Caco-2 (cell line): ENCODE data around the gene SEPTIN3. TPM values are rescaled to one million over a fixed set of nuclear protein-coding genes. Genes with fewer than 3 reads are reported as not detected.

Experiments used
- BruUV-seq: library from RNA; stranded (reverse); fragments of 400-500 nt; replicated peaks from 2 replicates; lab custom pipeline; 2021; lab: Mats Ljungman, UMichigan
- CTCF ChIA-PET: fragments of 300-600 bp; sonication (Branson Sonifier 250); formaldehyde crosslinking; loops from one replicate; lab custom pipeline; 2022; ENCODE audit warnings: antibody characterized with exemption; lab: Charles Lee
- POLR2A ChIA-PET: fragments of 300-600 bp; sonication (Branson Sonifier 250); formaldehyde crosslinking; loops from one replicate; lab custom pipeline; 2022; ENCODE audit warnings: antibody characterized with exemption; lab: Charles Lee
- DNase-seq, 2 experiments: peaks; one replicate each; pipeline versions ENCODE4 v3.0.0 to v3.0.0-alpha.2; 2020 to 2022
- H3K27me3 ChIP-seq: replicated peaks from 2 replicates; pipeline ENCODE4 v1.6.0; 2011; ENCODE audit warnings: low read length; ENCODE audit not compliant: control insufficient read depth, insufficient read depth
- H3K36me3 ChIP-seq: 2 replicates; pipeline ENCODE4 v1.5.1; 2011; ENCODE audit warnings: low read length; ENCODE audit not compliant: control insufficient read depth, insufficient read depth
- H3K4me1 ChIP-seq: fragments of 250-450 bp; sonication (Bioruptor Pico); 2 replicates; pipeline ENCODE4 v1.5.1; 2020; ENCODE audit warnings: mild to moderate bottlenecking
- H3K4me3 ChIP-seq: 2 replicates; pipeline ENCODE4 v1.5.1; 2011; ENCODE audit warnings: low read depth, mild to moderate bottlenecking, control low read depth, low read length
- H3K9me3 ChIP-seq: fragments of 250-450 bp; sonication (Bioruptor Pico); 2 replicates; pipeline ENCODE4 v1.5.1; 2020; ENCODE audit warnings: mild to moderate bottlenecking, moderate library complexity
- H3K27ac Mint-ChIP-seq: one replicate; pipeline ENCODE4 v1.8.0; 2022; ENCODE audit warnings: mixed read lengths; ENCODE audit not compliant: unreplicated experiment
- H3K27me3 Mint-ChIP-seq: one replicate; pipeline ENCODE4 v1.8.0; 2022; ENCODE audit warnings: mixed read lengths; ENCODE audit not compliant: insufficient read depth, unreplicated experiment
- H3K36me3 Mint-ChIP-seq: one replicate; pipeline ENCODE4 v1.8.0; 2022; ENCODE audit warnings: mild to moderate bottlenecking, mixed read lengths; ENCODE audit not compliant: insufficient read depth, unreplicated experiment
- H3K4me1 Mint-ChIP-seq: one replicate; pipeline ENCODE4 v1.8.0; 2022; ENCODE audit warnings: low read depth, mixed read lengths; ENCODE audit not compliant: unreplicated experiment
- H3K4me3 Mint-ChIP-seq: one replicate; pipeline ENCODE4 v1.8.0; 2022; ENCODE audit warnings: mild to moderate bottlenecking, moderate library complexity, mixed read lengths; ENCODE audit not compliant: unreplicated experiment
- H3K9me3 Mint-ChIP-seq: one replicate; pipeline ENCODE4 v1.8.0; 2022; ENCODE audit warnings: mixed read lengths; ENCODE audit not compliant: unreplicated experiment
- intact Hi-C: fragments of 100-400 bp; cut with micrococcal nuclease; formaldehyde crosslinking; loops from one replicate; pipeline ENCODE4 v1.10.0; 2022; ENCODE audit not compliant: unreplicated experiment
- total RNA-seq: library from RNA; stranded (reverse); gene quantifications from 2 replicates; pipeline ENCODE4 v1.2.3, GENCODE V29; 2022
- TF ChIP-seq, protein P1 (sequence below), 2 experiments: fragments of 200-600 bp in 1 of 2; IDR thresholded peaks; 1 replicate in 1 of 2; 2 replicates in 1 of 2; pipeline versions ENCODE4 v1.5.1 to v1.8.0; 2011 to 2022; ENCODE audit warnings: antibody characterized with exemption in 1 of 2, control low read depth in 1 of 2, inconsistent platforms in 1 of 2, low read depth in 1 of 2, low read length in 1 of 2, mild to moderate bottlenecking in 1 of 2, moderate library complexity in 1 of 2; ENCODE audit not compliant: insufficient read depth in 1 of 2, severe bottlenecking in 1 of 2, unreplicated experiment in 1 of 2

The SEPTIN3 gene
- total RNA-seq, 1 experiment from 2014 or later, result 2.2 TPM

GRCh38 chr22:41949297-41949965, 19.8 kb upstream of the SEPTIN3 start:
- ChIA-PET POLR2A (no interaction called here), CTCF (interaction anchor here (0.6 kb wide), 2 partner anchors 25 to 255 kb away, joined by 3 read pairs; no protein-coding TSS in a partner anchor)
- peaks cover 11% of the 10 kb centered on the region for H3K4me1 ChIP-seq
- Mint-ChIP-seq H3K4me1 (peaks cover 13% of the 10 kb centered on the region), H3K36me3 (peaks cover 25% of the 10 kb centered on the region), H3K4me3 (no peak overlapping the region), H3K27me3 (no peaks in the 10 kb centered on the region), H3K27ac (no peak overlapping the region), H3K9me3 (no peaks in the 10 kb centered on the region)
- intact Hi-C loops, result loop anchor here (5.0 kb wide), 1 partner anchor 123 kb away; the partner anchor contains the start of genes NAGA and PHETA2
- TF ChIP-seq, protein P1, sequence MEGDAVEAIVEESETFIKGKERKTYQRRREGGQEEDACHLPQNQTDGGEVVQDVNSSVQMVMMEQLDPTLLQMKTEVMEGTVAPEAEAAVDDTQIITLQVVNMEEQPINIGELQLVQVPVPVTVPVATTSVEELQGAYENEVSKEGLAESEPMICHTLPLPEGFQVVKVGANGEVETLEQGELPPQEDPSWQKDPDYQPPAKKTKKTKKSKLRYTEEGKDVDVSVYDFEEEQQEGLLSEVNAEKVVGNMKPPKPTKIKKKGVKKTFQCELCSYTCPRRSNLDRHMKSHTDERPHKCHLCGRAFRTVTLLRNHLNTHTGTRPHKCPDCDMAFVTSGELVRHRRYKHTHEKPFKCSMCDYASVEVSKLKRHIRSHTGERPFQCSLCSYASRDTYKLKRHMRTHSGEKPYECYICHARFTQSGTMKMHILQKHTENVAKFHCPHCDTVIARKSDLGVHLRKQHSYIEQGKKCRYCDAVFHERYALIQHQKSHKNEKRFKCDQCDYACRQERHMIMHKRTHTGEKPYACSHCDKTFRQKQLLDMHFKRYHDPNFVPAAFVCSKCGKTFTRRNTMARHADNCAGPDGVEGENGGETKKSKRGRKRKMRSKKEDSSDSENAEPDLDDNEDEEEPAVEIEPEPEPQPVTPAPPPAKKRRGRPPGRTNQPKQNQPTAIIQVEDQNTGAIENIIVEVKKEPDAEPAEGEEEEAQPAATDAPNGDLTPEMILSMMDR (IDR thresholded peaks at IDR 0.05; ENCODE audit: insufficient read depth in 1 of 2, low read depth in 1 of 2, low read length in 1 of 2, severe bottlenecking in 1 of 2, unreplicated experiment in 1 of 2), result no peak
- no TSS peak for BruUV-seq
- H3K9me3 ChIP-seq, result no peaks in the 10 kb centered on the region
- no peak for DNase-seq
- no peaks in the 10 kb centered on the region for H3K27me3 ChIP-seq
- H3K36me3 ChIP-seq, result no peaks in the 10 kb centered on the region
- H3K4me3 ChIP-seq, result no peak overlapping the region

- H3K4me3 Mint-ChIP-seq, result no peak within 1 kb of the TSS
- no peak within 1 kb of the TSS for H3K27ac Mint-ChIP-seq
- H3K27me3 Mint-ChIP-seq, result no peaks in the 10 kb centered on the region
- H3K9me3 Mint-ChIP-seq, result no peaks in the 10 kb centered on the region
- TF ChIP-seq, protein P1 (IDR thresholded peaks at IDR 0.05; ENCODE audit: insufficient read depth in 1 of 2, low read depth in 1 of 2, low read length in 1 of 2, severe bottlenecking in 1 of 2, unreplicated experiment in 1 of 2), result no peak
- DNase-seq, result no peak
- peaks cover 6% of the 10 kb centered on the region for H3K4me1 Mint-ChIP-seq
- ChIA-PET POLR2A (no interaction called here), CTCF (no interaction called here)
- no peaks in the 10 kb centered on the region for H3K9me3 ChIP-seq
- no peaks in the 10 kb centered on the region for H3K27me3 ChIP-seq
- H3K4me1 ChIP-seq, result peaks cover 11% of the 10 kb centered on the region
- no TSS peak for BruUV-seq
- intact Hi-C loops, result no loop called here
- H3K36me3 ChIP-seq, result no peaks in the 10 kb centered on the region
- peaks cover under 1% of the 10 kb centered on the region for H3K36me3 Mint-ChIP-seq
- no peak within 1 kb of the TSS for H3K4me3 ChIP-seq
These were observed 17.3 kb upstream of the SEPTIN3 start, which contains the start of gene SMIM45 for GRCh38 chr22:41951898-41952474. Gene SMIM45, plus strand, starts transcription at chr22:41952150.

- H3K4me1 Mint-ChIP-seq, result peaks cover 6% of the 10 kb centered on the region
- POLR2A ChIA-PET, result no interaction called here
- BruUV-seq, result no TSS peak
- H3K36me3 ChIP-seq, result no peaks in the 10 kb centered on the region
- no peak overlapping the region for H3K4me3 Mint-ChIP-seq
- H3K27me3 ChIP-seq, result no peaks in the 10 kb centered on the region
- H3K27me3 Mint-ChIP-seq, result no peaks in the 10 kb centered on the region
- H3K4me1 ChIP-seq, result peaks cover 6% of the 10 kb centered on the region
- no peaks in the 10 kb centered on the region for H3K9me3 Mint-ChIP-seq
- CTCF ChIA-PET, result no interaction called here
- no peaks in the 10 kb centered on the region for H3K36me3 Mint-ChIP-seq
- H3K4me3 ChIP-seq, result no peak overlapping the region
- no peak overlapping the region for H3K27ac Mint-ChIP-seq
- intact Hi-C loops, result no loop called here
- H3K9me3 ChIP-seq, result no peaks in the 10 kb centered on the region
- TF ChIP-seq, protein P1 (IDR thresholded peaks at IDR 0.05; ENCODE audit: insufficient read depth in 1 of 2, low read depth in 1 of 2, low read length in 1 of 2, severe bottlenecking in 1 of 2, unreplicated experiment in 1 of 2), result no peak
- no peak for DNase-seq
These were observed 16.5 kb upstream of the SEPTIN3 start for GRCh38 chr22:41952713-41953112.
